GM23338 (cell line): Measurements from ENCODE around the gene FCHSD2. TPM values are rescaled to one million over a fixed set of nuclear protein-coding genes. Genes with fewer than 3 reads are reported as not detected.

Experiments used
- ATAC-seq: fragments of 200-7000 bp; cut with Tn5 transposase; 3 replicates; pipeline ENCODE4 v1.9.1; 2020
- DNase-seq: peaks from one replicate; pipeline ENCODE4 v3.0.0-alpha.2; 2015; ENCODE audit warnings: low spot score
- H2AFZ ChIP-seq: fragments of 200-600 bp; sonication (generic); 2 replicates; pipeline ENCODE4 v1.8.0; 2016; ENCODE audit warnings: antibody characterized with exemption, mild to moderate bottlenecking, moderate library complexity
- H3F3A ChIP-seq: fragments of 200-600 bp; sonication (generic); replicated peaks from 2 replicates; pipeline ENCODE4 v1.8.0; 2017; ENCODE audit warnings: antibody characterized with exemption, mixed run types, low read depth
- H3K27ac ChIP-seq: fragments of 200-600 bp; sonication (generic); 2 replicates; pipeline ENCODE4 v1.6.1; 2016; ENCODE audit warnings: low read depth
- H3K27me3 ChIP-seq: fragments of 200-600 bp; sonication (generic); 2 replicates; pipeline ENCODE4 v1.8.0; 2016; ENCODE audit warnings: mild to moderate bottlenecking, mixed run types, moderate library complexity; ENCODE audit not compliant: insufficient read depth
- H3K36me3 ChIP-seq: fragments of 200-600 bp; sonication (generic); 2 replicates; pipeline ENCODE4 v1.8.0; 2016; ENCODE audit warnings: mild to moderate bottlenecking; ENCODE audit not compliant: insufficient read depth
- H3K4me1 ChIP-seq: fragments of 200-600 bp; sonication (generic); 2 replicates; pipeline ENCODE4 v1.8.0; 2016; ENCODE audit warnings: mild to moderate bottlenecking, moderate library complexity; ENCODE audit not compliant: insufficient read depth
- H3K4me2 ChIP-seq: fragments of 200-600 bp; sonication (generic); 2 replicates; pipeline ENCODE4 v1.7.1; 2017; ENCODE audit warnings: mixed run types
- H3K4me3 ChIP-seq: fragments of 200-600 bp; sonication (generic); 2 replicates; pipeline ENCODE4 v1.6.1; 2016; ENCODE audit warnings: mixed run types
- H3K79me2 ChIP-seq: fragments of 200-600 bp; sonication (generic); replicated peaks from 2 replicates; pipeline ENCODE4 v1.8.0; 2017; ENCODE audit warnings: mild to moderate bottlenecking; ENCODE audit not compliant: insufficient read depth
- H3K9me2 ChIP-seq: fragments of 200-600 bp; sonication (generic); 2 replicates; pipeline ENCODE4 v1.8.0; 2017; ENCODE audit not compliant: insufficient read depth
- H4K20me1 ChIP-seq: fragments of 200-600 bp; sonication (generic); replicated peaks from 2 replicates; pipeline ENCODE4 v1.8.0; 2017; ENCODE audit warnings: mild to moderate bottlenecking; ENCODE audit not compliant: insufficient read depth
- H3K27ac Mint-ChIP-seq: 2 replicates; pipeline ENCODE4 v1.8.0; 2020; ENCODE audit warnings: inconsistent platforms, mild to moderate bottlenecking, moderate library complexity, mixed read lengths
- H3K27me3 Mint-ChIP-seq: 3 replicates; pipeline ENCODE4 v1.8.0; 2022; ENCODE audit warnings: low read depth, mild to moderate bottlenecking, moderate library complexity, mixed read lengths, inconsistent platforms; ENCODE audit not compliant: insufficient read depth, poor library complexity
- H3K36me3 Mint-ChIP-seq: 3 replicates; pipeline ENCODE4 v1.8.0; 2021; ENCODE audit warnings: low read depth, mild to moderate bottlenecking, inconsistent platforms, moderate library complexity, mixed read lengths
- H3K4me1 Mint-ChIP-seq: 3 replicates; pipeline ENCODE4 v1.8.0; 2020; ENCODE audit warnings: mild to moderate bottlenecking, inconsistent platforms, mixed read lengths
- H3K4me3 Mint-ChIP-seq: 3 replicates; pipeline ENCODE4 v1.8.0; 2021; ENCODE audit warnings: moderate library complexity, mild to moderate bottlenecking, inconsistent platforms, mixed read lengths
- H3K9me3 Mint-ChIP-seq: 3 replicates; pipeline ENCODE4 v1.8.0; 2020; ENCODE audit warnings: moderate library complexity, mild to moderate bottlenecking, inconsistent platforms, mixed read lengths
- CREB1 ChIP-seq: fragments of 250-450 bp; sonication (Bioruptor Pico); IDR thresholded peaks from 2 replicates; pipeline ENCODE4 v1.5.0; 2020; ENCODE audit warnings: low read depth, mild to moderate bottlenecking, moderate library complexity
- ETS1 ChIP-seq: IDR thresholded peaks from 2 replicates; pipeline ENCODE4 v1.6.1; 2016; ENCODE audit warnings: antibody characterized with exemption
- EZH2 ChIP-seq: fragments of 200-600 bp; sonication (generic); IDR thresholded peaks from one replicate; pipeline ENCODE4 v1.8.0; 2017; ENCODE audit warnings: antibody characterized with exemption, mild to moderate bottlenecking, low read depth; ENCODE audit not compliant: unreplicated experiment
- EZH2phosphoT487 ChIP-seq: fragments of 200-600 bp; sonication (generic); IDR thresholded peaks from one replicate; pipeline ENCODE4 v1.8.1; 2018; ENCODE audit warnings: antibody characterized with exemption; ENCODE audit not compliant: unreplicated experiment
- JUNB ChIP-seq: IDR thresholded peaks from one replicate; pipeline ENCODE4 v1.6.1; 2016; ENCODE audit warnings: antibody characterized with exemption; ENCODE audit not compliant: unreplicated experiment
- NANOG ChIP-seq: IDR thresholded peaks from 2 replicates; pipeline ENCODE4 v1.6.1; 2016; ENCODE audit warnings: antibody characterized with exemption, borderline replicate concordance
- POLR2AphosphoS5 ChIP-seq: IDR thresholded peaks from 2 replicates; pipeline ENCODE4 v1.6.1; 2016; ENCODE audit warnings: antibody characterized with exemption, low read depth
- REST ChIP-seq: IDR thresholded peaks from one replicate; pipeline ENCODE4 v1.6.1; 2018; ENCODE audit warnings: antibody characterized with exemption; ENCODE audit not compliant: unreplicated experiment
- STAT1 ChIP-seq: IDR thresholded peaks from one replicate; pipeline ENCODE4 v1.6.1; 2016; ENCODE audit warnings: antibody characterized with exemption; ENCODE audit not compliant: unreplicated experiment
- ZNF114 ChIP-seq: fragments of 250-450 bp; sonication (Bioruptor Pico); IDR thresholded peaks from 2 replicates; pipeline ENCODE4 v1.5.0; 2020; ENCODE audit warnings: mild to moderate bottlenecking, moderate library complexity
- ZNF331 ChIP-seq: fragments of 250-450 bp; sonication (Bioruptor Pico); IDR thresholded peaks from 2 replicates; pipeline ENCODE4 v1.5.0; 2020; ENCODE audit warnings: low read depth, mild to moderate bottlenecking, moderate library complexity
- polyA plus RNA-seq: library from polyadenylated mRNA; unstranded; fragments of >200 nt; fragmentation: Nextera tagmentation; extraction: Ambion mirVana; gene quantifications from 2 replicates; pipeline ENCODE4 v1.2.1, GENCODE V29; 2016
- total RNA-seq: library from RNA; depleted of rRNA; stranded (reverse); fragments of >200 nt; shearing (Covaris generic); gene quantifications from 2 replicates; pipeline ENCODE4 v1.2.3, GENCODE V29; 2014
- TF ChIP-seq, protein P1 (sequence below): fragments of 250-450 bp; sonication (Bioruptor Pico); IDR thresholded peaks from 2 replicates; pipeline ENCODE4 v1.5.0; 2020; ENCODE audit warnings: mild to moderate bottlenecking, moderate library complexity
- TF ChIP-seq, protein P2 (sequence below), 2 experiments: fragments of 200-600 bp in 1 of 2; sonication (generic) in 1 of 2; conservative IDR thresholded peaks; 2 replicates each; pipeline versions ENCODE4 v1.5.1 to v1.6.1; 2016 to 2017; ENCODE audit warnings: antibody characterized with exemption in 2 of 2, low read depth in 2 of 2, mild to moderate bottlenecking in 2 of 2, moderate library complexity in 1 of 2

FCHSD2 gene
- total and polyA plus RNA-seq, 2 experiments from 2014 or later = 3.6 to 5.2 TPM

- Histone ChIP-seq H3K4me3 (no peak overlapping the region), H2AFZ (no peak overlapping the region), H3K4me2 (no peak overlapping the region), H3K36me3 (no peaks in the 10 kb centered on the region), H3K27ac (no peak overlapping the region), H3K4me1 (no peaks in the 10 kb centered on the region), H3K27me3 (no peaks in the 10 kb centered on the region), H3K79me2 (no peaks in the 10 kb centered on the region), H3K9me2 (no peaks in the 10 kb centered on the region), H3F3A (no peaks in the 10 kb centered on the region), H4K20me1 (no peaks in the 10 kb centered on the region; the same call in 1 of the 2 replicates)
- ATAC-seq (no peak), DNase-seq (no peak)
- H3K27me3 Mint-ChIP-seq = no peaks in the 10 kb centered on the region
- no peak overlapping the region for H3K27ac Mint-ChIP-seq
- H3K4me1 Mint-ChIP-seq = no peaks in the 10 kb centered on the region
- TF ChIP-seq JUNB (no peak), STAT1 (no peak), ZNF331 (CRISPR knock-in tag) (no peak), ZNF114 (CRISPR knock-in tag) (no peak), REST (no peak), EZH2 (no peak), EZH2phosphoT487 (no peak), CREB1 (CRISPR knock-in tag) (no peak), NANOG (no peak), POLR2AphosphoS5 (no peak), ETS1 (no peak)
- TF ChIP-seq, protein P1, sequence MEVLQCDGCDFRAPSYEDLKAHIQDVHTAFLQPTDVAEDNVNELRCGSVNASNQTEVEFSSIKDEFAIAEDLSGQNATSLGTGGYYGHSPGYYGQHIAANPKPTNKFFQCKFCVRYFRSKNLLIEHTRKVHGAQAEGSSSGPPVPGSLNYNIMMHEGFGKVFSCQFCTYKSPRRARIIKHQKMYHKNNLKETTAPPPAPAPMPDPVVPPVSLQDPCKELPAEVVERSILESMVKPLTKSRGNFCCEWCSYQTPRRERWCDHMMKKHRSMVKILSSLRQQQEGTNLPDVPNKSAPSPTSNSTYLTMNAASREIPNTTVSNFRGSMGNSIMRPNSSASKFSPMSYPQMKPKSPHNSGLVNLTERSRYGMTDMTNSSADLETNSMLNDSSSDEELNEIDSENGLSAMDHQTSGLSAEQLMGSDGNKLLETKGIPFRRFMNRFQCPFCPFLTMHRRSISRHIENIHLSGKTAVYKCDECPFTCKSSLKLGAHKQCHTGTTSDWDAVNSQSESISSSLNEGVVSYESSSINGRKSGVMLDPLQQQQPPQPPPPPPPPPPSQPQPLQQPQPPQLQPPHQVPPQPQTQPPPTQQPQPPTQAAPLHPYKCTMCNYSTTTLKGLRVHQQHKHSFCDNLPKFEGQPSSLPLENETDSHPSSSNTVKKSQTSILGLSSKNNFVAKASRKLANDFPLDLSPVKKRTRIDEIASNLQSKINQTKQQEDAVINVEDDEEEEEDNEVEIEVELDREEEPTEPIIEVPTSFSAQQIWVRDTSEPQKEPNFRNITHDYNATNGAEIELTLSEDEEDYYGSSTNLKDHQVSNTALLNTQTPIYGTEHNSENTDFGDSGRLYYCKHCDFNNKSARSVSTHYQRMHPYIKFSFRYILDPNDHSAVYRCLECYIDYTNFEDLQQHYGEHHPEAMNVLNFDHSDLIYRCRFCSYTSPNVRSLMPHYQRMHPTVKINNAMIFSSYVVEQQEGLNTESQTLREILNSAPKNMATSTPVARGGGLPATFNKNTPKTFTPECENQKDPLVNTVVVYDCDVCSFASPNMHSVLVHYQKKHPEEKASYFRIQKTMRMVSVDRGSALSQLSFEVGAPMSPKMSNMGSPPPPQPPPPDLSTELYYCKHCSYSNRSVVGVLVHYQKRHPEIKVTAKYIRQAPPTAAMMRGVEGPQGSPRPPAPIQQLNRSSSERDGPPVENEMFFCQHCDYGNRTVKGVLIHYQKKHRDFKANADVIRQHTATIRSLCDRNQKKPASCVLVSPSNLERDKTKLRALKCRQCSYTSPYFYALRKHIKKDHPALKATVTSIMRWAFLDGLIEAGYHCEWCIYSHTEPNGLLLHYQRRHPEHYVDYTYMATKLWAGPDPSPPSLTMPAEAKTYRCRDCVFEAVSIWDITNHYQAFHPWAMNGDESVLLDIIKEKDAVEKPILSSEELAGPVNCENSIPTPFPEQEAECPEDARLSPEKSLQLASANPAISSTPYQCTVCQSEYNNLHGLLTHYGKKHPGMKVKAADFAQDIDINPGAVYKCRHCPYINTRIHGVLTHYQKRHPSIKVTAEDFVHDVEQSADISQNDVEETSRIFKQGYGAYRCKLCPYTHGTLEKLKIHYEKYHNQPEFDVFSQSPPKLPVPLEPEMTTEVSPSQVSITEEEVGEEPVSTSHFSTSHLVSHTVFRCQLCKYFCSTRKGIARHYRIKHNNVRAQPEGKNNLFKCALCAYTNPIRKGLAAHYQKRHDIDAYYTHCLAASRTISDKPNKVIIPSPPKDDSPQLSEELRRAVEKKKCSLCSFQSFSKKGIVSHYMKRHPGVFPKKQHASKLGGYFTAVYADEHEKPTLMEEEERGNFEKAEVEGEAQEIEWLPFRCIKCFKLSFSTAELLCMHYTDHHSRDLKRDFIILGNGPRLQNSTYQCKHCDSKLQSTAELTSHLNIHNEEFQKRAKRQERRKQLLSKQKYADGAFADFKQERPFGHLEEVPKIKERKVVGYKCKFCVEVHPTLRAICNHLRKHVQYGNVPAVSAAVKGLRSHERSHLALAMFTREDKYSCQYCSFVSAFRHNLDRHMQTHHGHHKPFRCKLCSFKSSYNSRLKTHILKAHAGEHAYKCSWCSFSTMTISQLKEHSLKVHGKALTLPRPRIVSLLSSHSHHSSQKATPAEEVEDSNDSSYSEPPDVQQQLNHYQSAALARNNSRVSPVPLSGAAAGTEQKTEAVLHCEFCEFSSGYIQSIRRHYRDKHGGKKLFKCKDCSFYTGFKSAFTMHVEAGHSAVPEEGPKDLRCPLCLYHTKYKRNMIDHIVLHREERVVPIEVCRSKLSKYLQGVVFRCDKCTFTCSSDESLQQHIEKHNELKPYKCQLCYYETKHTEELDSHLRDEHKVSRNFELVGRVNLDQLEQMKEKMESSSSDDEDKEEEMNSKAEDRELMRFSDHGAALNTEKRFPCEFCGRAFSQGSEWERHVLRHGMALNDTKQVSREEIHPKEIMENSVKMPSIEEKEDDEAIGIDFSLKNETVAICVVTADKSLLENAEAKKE = no peak
- TF ChIP-seq, protein P2, sequence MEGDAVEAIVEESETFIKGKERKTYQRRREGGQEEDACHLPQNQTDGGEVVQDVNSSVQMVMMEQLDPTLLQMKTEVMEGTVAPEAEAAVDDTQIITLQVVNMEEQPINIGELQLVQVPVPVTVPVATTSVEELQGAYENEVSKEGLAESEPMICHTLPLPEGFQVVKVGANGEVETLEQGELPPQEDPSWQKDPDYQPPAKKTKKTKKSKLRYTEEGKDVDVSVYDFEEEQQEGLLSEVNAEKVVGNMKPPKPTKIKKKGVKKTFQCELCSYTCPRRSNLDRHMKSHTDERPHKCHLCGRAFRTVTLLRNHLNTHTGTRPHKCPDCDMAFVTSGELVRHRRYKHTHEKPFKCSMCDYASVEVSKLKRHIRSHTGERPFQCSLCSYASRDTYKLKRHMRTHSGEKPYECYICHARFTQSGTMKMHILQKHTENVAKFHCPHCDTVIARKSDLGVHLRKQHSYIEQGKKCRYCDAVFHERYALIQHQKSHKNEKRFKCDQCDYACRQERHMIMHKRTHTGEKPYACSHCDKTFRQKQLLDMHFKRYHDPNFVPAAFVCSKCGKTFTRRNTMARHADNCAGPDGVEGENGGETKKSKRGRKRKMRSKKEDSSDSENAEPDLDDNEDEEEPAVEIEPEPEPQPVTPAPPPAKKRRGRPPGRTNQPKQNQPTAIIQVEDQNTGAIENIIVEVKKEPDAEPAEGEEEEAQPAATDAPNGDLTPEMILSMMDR (conservative IDR thresholded peaks at IDR 0.05; ENCODE audit: low read depth in 2 of 2) = no peak
- H3K4me3 Mint-ChIP-seq = no peak overlapping the region
- H3K36me3 Mint-ChIP-seq = no peaks in the 10 kb centered on the region
- H3K9me3 Mint-ChIP-seq = no peaks in the 10 kb centered on the region
Observed at GRCh38 chr11:72965672-72966071, 176.4 kb downstream of the FCHSD2 start.
